GM08714 (cell line): ENCODE results near the gene RPS6KC1.
"Not testable (repeated sequence)": the region's sequence is repeated elsewhere in the genome, so short reads cannot be mapped to it uniquely, and the experiment has no call there.

Experiments
- H3K4me3 ChIP-seq: fragments of 200-500 bp; sonication (Bioruptor generic); 2 replicates; pipeline ENCODE4 v1.5.1; 2014; ENCODE audit warnings: mild to moderate bottlenecking, low read length, inconsistent platforms
- ZNF274 ChIP-seq: IDR thresholded peaks from 2 replicates; pipeline ENCODE4 v1.6.1; 2012; ENCODE audit warnings: mild to moderate bottlenecking, low read depth, low read length

The RPS6KC1 gene, protein sequence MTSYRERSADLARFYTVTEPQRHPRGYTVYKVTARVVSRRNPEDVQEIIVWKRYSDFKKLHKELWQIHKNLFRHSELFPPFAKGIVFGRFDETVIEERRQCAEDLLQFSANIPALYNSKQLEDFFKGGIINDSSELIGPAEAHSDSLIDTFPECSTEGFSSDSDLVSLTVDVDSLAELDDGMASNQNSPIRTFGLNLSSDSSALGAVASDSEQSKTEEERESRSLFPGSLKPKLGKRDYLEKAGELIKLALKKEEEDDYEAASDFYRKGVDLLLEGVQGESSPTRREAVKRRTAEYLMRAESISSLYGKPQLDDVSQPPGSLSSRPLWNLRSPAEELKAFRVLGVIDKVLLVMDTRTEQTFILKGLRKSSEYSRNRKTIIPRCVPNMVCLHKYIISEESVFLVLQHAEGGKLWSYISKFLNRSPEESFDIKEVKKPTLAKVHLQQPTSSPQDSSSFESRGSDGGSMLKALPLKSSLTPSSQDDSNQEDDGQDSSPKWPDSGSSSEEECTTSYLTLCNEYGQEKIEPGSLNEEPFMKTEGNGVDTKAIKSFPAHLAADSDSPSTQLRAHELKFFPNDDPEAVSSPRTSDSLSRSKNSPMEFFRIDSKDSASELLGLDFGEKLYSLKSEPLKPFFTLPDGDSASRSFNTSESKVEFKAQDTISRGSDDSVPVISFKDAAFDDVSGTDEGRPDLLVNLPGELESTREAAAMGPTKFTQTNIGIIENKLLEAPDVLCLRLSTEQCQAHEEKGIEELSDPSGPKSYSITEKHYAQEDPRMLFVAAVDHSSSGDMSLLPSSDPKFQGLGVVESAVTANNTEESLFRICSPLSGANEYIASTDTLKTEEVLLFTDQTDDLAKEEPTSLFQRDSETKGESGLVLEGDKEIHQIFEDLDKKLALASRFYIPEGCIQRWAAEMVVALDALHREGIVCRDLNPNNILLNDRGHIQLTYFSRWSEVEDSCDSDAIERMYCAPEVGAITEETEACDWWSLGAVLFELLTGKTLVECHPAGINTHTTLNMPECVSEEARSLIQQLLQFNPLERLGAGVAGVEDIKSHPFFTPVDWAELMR

GRCh38 chr1:213051127-213051880, at the start of gene RPS6KC1:
RPS6KC1 (plus strand) TSS chr1:213051241; CDS start chr1:213051405, 164 bp downstream.
- TF ChIP-seq ZNF274: no peak
- H3K4me3 ChIP-seq: peak within 1 kb of the TSS; percentile 86

GRCh38 chr1:213003256-213003655, 47.8 kb upstream of the RPS6KC1 start:
- no peak overlapping the region for H3K4me3 ChIP-seq
- TF ChIP-seq ZNF274: no peak

- no peak overlapping the region for H3K4me3 ChIP-seq
- no peak for TF ChIP-seq ZNF274
These were observed 42.5 kb upstream of the RPS6KC1 start for GRCh38 chr1:213008564-213008963.

- peak overlapping the region; percentile 80 for H3K4me3 ChIP-seq
- no peak for TF ChIP-seq ZNF274
These were observed 36.4 kb upstream of the RPS6KC1 start for GRCh38 chr1:213014642-213015041.

DNA sequence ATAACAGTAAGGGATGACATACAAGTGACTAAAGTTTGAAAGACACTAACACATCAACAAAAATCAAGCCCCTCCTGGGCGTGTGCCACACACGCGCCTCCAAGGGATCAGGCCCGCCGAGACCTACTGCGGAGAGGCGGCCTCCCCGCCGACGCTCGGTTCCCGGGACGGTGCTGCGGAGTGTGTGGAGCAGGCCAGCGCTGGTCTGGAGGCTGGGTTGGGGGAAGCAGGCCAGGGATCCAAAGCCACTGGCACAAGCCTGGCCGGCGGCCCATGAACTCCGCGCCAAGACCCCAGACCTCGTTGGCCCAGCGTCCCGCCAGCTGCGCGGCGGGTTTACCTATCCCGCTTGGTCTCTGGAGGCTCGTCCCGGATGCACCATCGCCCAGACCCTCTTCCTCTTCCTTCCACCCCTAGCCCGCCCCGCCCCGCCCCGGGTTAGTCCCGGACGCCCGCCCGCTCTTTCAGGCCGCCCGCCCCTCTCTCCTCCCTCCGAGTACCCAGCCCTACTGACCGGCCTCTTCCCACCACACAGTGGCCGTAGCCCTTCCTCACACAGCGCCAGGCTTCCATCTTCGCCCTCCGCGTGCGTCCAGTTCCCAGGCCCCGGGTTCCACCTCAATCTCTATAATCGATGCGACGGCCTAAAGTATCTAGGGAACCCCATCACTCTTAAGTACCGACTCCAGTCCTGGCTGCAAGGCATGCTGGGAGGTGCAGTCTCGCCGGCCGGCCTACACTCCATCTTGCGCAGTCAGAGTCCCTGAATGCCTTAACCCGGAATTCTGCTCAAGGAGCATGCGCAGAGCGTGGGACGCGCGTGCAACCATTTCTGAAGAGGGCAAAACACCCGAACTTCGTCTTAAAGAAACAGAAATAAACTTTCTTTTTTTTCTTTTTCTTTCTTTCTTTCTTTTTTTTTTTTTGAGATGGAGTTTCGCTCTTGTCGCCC, 35.7 kb upstream of the RPS6KC1 start, which contains the start of gene ANGEL2:
Gene ANGEL2, minus strand, starts transcription at position 769 of the 952 bp plus-strand sequence. Its CDS starts 196 bp downstream, at position 573.
- TF ChIP-seq ZNF274: no peak
- peak within 1 kb of the TSS; percentile 80 for H3K4me3 ChIP-seq

DNA sequence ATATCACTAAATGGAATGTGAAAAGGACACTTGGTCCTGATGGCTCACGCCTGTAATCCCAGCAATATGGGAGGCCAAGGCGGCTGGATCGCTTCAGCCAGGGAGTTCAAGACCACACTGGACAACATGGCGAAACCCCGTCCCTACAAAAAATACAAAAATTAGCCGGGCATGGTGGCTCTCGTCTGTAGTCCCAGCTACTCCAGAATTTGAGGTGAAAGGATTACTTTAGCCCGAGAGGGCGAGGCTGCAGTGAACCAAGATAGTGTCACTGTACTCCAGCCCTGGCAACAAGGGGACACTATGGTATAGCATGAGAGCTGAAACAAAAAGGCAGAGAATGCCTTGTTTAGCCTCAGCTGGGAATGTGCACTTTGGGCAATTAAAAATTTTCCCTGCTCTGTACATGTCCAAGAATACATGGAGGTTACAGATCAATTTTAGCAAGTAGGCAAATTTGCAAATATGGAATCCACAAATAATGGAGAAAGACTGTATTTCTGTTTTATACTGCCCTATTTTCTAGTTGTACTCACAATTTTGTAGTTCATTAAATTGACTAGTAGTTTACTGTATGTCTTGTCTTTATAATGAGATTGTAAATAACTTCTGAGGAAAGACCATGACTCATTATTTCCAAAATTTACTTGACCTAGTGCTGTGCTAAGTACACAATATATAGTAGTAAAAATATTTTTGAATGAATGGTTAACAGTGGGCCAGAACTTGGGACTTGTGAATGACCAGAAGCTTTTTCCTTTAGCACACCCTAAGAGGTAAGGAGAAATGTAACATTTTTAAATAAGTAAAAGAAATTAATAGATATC, 33.4 kb upstream of the RPS6KC1 start:
- no peak for TF ChIP-seq ZNF274
- no peak overlapping the region for H3K4me3 ChIP-seq

GRCh38 chr1:213019450-213019849, 31.6 kb upstream of the RPS6KC1 start:
- no peak for TF ChIP-seq ZNF274
- H3K4me3 ChIP-seq: no peak overlapping the region

DNA sequence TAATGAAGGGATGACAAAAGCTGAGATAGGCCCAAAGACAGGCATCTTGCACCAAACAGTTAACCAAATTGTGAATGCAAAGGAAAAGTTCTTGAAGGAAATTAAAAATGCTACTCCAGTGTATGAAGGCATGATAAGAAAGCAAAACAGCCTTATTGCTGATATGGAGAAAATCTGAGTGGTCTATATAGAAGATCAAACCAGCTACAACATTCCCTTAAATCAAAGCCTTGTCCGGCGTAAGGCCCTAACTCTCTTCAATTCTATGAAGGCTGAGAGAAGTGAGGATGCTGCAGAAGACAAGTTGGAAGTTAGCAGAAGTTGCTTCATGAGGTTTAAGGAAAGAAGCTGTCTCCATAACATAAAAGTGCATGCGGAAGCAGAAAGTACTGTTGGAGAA, 31.0 kb upstream of the RPS6KC1 start:
- H3K4me3 ChIP-seq: no peak overlapping the region
- TF ChIP-seq ZNF274: no peak

- H3K4me3 ChIP-seq: not testable (repeated sequence)
These were observed 24.0 kb upstream of the RPS6KC1 start for GRCh38 chr1:213027024-213027423.

DNA sequence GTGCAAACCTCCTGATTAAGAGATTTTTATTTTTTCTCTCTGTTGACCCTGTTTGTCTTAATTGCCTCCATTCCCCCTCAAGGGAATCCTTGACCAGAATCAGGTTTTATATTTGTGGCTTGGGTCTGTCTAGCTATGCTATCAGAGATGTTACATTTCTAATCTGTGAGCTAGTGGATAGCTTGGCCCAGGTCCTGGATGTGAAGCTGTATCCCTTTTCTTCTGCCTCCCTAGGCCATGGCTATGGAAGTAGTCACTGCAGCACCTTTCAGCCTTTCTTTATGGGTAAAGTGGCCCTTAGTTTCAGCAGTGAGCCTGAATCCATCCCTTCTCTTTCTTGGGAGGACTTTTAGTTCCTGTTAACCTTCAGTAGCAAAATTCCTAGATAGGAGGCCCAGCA, 18.4 kb upstream of the RPS6KC1 start:
- H3K4me3 ChIP-seq: no peak overlapping the region
- no peak for TF ChIP-seq ZNF274

- TF ChIP-seq ZNF274: no peak
- H3K4me3 ChIP-seq: no peak overlapping the region
These were observed 16.3 kb upstream of the RPS6KC1 start for GRCh38 chr1:213034713-213035112.

- H3K4me3 ChIP-seq: no peak overlapping the region
- TF ChIP-seq ZNF274: no peak
These were observed 15.5 kb upstream of the RPS6KC1 start for GRCh38 chr1:213035573-213035972.
